ENCODE measurements around the gene SLC16A2. TPM values are rescaled to one million over a fixed set of nuclear protein-coding genes. Genes with fewer than 3 reads are reported as not detected.
"Not testable (repeated sequence)": the region's sequence is repeated elsewhere in the genome, so short reads cannot be mapped to it uniquely, and the experiment has no call there.

The SLC16A2 gene
- total RNA-seq, 1 donor from 2014 or later = 17.9 TPM

- no peak for DNase-seq
These were observed 25.6 kb downstream of the SLC16A2 start for GRCh38 chrX:74446876-74447275.

- DNase-seq = no peak
These were observed 27.4 kb downstream of the SLC16A2 start for GRCh38 chrX:74448669-74449068.

DNA sequence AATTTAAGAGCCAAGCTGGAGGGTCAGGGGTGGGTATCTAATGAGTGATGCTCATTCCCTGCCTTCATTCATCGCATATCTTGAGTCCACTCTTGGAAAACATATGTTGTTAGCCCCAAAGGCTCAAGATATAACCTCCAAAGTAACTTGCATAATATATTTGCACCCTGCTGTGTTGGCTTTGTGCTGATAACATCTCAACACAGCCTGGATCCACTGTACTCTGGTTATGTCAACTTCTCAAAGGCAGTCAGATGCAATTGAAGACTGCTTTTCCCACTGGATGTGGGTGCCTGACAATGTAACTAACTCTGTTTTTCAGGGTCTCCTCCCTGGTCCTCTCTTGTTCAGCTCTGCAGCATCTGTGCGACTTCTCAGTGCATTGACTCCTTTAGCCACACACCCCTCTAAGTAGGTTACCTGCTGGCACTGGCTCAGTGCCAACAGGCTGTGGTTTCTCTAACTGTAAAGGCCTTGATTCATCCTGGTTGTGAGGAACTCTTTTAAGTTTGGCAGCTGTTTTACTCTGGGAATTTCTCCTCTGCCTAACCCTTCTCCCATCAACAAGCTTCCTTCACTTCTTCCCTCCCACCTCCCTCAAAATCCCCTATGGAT lies 28.1 kb downstream of the SLC16A2 start:
- no peak for DNase-seq

DNA sequence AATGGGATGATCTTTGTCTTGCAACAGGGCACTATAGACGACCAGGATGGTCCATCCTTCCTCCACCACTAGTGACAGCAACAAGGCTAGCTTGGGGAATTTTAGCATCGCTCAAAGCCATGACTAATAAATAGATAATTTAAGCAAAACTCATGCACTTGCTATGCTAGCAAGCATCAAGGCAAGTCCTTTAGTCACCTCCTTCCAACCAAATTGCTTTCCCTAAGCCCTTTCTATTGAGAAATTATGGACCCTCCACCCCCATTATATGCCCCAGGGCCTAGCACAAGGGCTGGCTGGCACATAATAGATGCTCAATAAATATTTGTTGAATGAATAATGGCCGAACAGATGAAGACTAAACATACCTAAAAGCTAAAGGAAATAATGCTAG lies 28.6 kb downstream of the SLC16A2 start:
- DNase-seq = no peak

- no peak for DNase-seq
These were observed 29.6 kb downstream of the SLC16A2 start for GRCh38 chrX:74450803-74451449.

- DNase-seq = no peak
These were observed 30.3 kb downstream of the SLC16A2 start for GRCh38 chrX:74451450-74452198.

- no peak for DNase-seq
These were observed 30.8 kb downstream of the SLC16A2 start for GRCh38 chrX:74452199-74452481.

DNA sequence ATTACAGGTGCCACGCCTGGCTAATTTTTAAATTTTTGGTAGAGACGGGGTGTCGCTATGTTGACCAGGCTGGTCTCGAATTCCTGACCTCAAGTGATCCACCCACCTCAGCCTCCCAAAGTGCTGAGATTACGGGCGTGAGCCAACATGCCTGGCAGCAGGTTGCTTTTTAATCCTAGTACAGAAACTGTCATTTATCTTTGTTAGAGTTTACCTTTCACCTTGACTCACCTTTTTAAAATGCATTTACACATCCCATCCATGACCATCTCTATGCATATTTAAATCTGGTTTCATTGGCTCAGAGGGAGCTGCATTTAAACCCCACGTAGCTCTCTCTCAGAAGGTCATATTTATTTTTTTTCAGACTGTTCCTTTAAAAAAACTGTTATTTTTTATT lies 31.9 kb downstream of the SLC16A2 start:
- no peak for DNase-seq

DNA sequence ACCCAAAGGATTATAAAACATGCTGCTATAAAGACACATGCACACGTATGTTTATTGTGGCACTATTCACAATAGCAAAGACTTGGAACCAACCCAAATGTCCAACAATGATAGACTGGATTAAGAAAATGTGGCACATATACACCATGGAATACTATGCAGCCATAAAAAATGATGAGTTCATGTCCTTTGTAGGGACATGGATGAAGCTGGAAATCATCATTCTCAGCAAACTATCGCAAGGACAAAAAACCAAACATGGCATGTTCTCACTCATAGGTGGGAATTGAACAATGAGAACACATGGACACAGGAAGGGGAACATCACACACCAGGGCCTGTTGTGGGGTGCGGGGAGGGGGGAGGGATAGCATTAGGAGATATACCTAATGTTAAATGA lies 32.9 kb downstream of the SLC16A2 start:
- not testable (repeated sequence) for DNase-seq

- DNase-seq = no peak
These were observed 37.4 kb downstream of the SLC16A2 start for GRCh38 chrX:74458736-74459135.

DNA sequence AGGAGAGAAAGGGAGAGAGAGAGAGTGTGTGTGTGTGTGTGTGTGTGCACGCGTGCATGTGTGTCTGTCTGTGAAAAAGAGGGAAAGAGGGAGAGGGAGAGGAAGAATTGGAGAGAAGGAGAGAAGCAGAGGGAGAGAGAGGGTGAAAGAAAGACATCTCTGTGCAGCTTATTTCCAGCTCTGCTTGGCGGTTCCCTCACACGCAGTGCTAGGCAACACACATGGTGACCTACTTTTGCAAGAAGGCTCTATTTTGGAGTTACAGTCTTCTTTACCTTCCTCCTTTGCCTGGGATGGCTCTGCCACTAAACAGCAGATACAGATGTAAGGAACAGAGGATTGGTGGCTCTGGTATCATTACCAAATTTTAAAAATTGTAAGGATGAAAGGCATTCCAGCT lies 40.1 kb downstream of the SLC16A2 start:
- peak; percentile 2 for DNase-seq

- no peak for DNase-seq
These were observed 43.4 kb downstream of the SLC16A2 start for GRCh38 chrX:74464722-74465121.

GRCh38 chrX:74465424-74465823 lies 44.1 kb downstream of the SLC16A2 start:
- DNase-seq = no peak

DNA sequence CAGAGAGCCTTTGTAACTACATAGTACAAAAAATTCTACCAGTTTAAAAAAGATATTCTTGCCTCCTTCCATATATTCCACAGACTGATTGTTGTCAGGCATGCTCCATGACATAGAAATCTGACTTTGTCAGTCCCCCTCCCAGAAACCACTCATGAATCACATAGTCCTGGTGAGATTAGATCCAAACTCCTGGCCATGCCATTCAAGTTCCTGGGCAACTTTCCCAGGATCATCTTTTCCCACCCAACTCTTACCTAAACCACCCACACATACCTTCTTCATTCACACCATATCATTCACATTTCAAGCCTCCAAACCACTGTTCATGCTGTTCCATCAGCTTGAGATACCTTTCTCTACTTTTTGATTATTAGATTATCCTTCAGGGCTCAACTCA lies 46.4 kb downstream of the SLC16A2 start:
- DNase-seq = no peak

DNA sequence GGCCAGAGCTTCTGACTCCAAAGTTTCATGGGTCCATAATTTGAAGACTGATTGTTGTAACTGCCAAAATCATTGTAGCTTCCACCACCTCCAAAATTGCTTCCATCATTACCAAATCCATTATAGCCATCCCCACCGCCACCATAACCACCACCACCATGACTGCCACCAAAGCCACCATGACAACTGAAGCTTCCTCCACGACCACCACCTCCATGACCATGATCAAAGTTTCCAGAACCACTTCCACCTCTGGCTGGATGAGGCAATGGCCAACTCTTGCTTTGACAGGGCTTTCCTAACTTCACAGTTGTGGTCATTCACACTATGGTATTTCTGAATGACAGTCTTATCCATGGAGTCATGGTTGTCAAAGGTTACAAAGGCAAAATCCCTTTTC lies 51.8 kb downstream of the SLC16A2 start:
- DNase-seq = not testable (repeated sequence)

- no peak for DNase-seq
These were observed 69.0 kb downstream of the SLC16A2 start for GRCh38 chrX:74490247-74490646.

DNA sequence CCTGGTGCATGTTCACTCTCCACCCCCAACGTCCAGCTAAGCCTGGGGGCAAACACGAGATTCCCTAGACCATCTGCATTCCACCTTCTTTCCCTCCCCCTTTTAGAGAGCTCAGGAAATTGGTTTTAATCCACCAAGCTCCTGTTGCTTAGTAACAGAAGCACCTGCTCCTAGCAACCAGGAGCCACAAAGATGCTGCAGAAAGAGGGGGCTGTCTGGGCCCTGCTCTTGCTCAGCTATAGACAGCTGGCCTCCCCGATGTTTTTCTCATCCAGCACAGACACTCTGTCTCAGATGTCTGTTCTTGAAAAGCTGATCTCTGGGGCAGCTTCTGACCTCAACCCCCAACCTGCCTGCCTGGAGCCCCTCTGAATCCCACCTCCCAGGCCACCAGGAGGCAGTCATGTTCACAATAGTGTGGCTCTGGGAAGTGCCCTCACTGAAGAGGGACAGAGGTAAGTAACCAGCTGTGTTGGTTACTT lies 71.5 kb downstream of the SLC16A2 start:
- DNase-seq = no peak

DNA sequence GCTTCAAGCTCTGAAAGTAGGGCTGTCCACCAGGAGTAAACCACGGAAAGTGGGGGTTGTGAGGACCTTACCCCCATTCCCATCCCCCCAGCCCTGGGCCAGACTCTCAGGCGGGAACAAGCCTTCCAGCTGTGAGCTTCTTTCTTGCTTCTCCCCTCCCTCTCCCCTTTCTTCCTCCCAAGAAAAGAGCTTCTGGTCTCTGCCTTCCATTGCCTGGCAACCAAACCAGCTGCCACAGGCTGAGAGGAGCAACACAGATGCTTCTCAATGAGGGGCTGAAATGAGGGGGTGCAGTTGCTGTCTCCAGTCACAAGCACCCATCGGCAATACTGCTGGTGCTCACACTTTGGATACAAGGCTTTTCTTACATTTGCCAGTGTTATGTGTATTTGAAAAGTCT lies 72.5 kb downstream of the SLC16A2 start:
- no peak for DNase-seq

GRCh38 chrX:74498924-74499323 lies 77.6 kb downstream of the SLC16A2 start:
- no peak for DNase-seq

GRCh38 chrX:74500067-74500466 lies 78.8 kb downstream of the SLC16A2 start:
- DNase-seq = no peak

DNA sequence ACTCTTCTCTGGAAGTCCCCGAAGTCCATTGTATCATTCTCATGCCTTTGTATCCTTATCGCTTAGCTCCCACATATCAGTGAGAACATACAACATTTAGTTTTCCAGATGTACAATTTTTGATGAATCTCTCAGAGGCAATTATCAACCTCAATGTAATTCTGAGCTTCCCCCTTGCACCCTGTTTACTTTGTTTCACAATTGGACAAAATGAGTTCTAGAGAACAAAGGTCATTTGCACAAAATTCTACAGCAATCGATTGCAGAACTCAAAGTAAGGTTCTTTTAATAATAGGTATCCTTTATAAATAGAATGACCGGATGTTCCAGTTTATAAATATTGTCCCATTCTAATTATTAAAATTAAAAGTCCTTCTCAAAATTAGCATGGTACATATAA lies 79.3 kb downstream of the SLC16A2 start:
- no peak for DNase-seq

GRCh38 chrX:74505437-74505836 lies 84.1 kb downstream of the SLC16A2 start:
- no peak for DNase-seq

DNA sequence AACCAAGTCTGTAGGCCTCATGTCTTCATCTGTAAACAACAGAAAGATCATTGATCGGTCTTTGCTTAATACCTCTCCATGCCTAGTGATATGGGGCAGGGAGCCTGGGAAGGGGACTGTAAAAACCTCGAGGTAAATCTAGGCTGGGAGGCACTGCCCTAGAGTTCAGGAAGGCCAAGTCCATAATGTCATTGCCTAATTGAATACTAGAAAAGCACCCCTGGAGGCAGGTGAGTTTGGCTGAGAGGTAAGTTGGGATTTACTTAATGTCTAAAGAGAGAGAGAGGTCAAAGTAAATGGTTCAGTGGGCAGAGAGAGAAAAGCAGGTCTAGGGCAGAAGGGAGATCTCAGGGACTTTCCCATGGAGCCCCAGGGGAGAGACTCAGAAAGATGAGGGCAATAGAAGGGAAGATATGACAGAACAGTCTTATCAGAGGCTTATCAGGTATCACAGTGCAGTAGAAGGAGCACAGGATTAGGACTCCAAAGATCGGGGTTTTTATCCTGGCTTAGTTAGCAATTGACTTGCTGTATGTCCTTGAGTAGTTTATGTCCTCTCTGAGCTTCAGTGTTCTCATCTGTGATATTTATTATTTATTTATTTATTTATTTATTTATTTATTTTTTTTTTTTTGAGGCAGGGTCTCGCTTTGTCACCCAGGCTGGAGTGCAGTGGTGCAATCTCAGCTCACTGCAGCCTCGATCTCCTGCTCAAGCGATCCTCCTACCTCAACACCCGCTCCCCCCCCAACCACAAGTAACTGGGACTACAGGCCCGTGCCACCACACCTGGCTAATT lies 85.2 kb downstream of the SLC16A2 start:
- DNase-seq = no peak
